HepG2 (cell line): ENCODE results near the gene RCBTB2. TPM values are rescaled to one million over a fixed set of nuclear protein-coding genes. Genes with fewer than 3 reads are reported as not detected.

Experiments used
- ATAC-seq: fragments of 200-7000 bp; cut with Tn5 transposase; 3 replicates; pipeline ENCODE4 v1.9.1; 2020; ENCODE audit warnings: mild to moderate bottlenecking, moderate library complexity
- BruUV-seq: library from RNA; stranded (reverse); fragments of 400-500 nt; replicated peaks from 2 replicates; lab custom pipeline; 2021; lab: Mats Ljungman, UMichigan
- CTCF ChIA-PET: fragments of 300-600 bp; formaldehyde crosslinking; extraction: SDS; loops from one replicate; lab custom pipeline; 2021; ENCODE audit warnings: low total read pairs, inconsistent platforms, low intra/inter-chr PET ratio; lab: Yijun Ruan, JAX
- POLR2A ChIA-PET: fragments of 350-600 bp; sonication (Branson Sonifier 250); formaldehyde crosslinking; loops from one replicate; lab custom pipeline; 2020; ENCODE audit warnings: antibody characterized with exemption, inconsistent platforms; lab: Yijun Ruan, JAX
- DNase-seq: peaks from one replicate; pipeline ENCODE4 v3.0.0-alpha.2; 2015; ENCODE audit warnings: low spot score
- FAIRE-seq: peaks from 3 replicates; lab custom pipeline; 2011; peaks lifted over from hg19 to GRCh38; lab: Jason Lieb, UNC
- H2AFZ ChIP-seq: one replicate; pipeline ENCODE4 v1.6.1; 2011; ENCODE audit warnings: low read length, inconsistent platforms
- H3K27ac ChIP-seq: fragments of 300-600 bp; 3 replicates; pipeline ENCODE4 v1.8.0; 2011; ENCODE audit warnings: mixed run types, mild to moderate bottlenecking, mixed read lengths, low read length, inconsistent platforms; ENCODE audit not compliant: insufficient read depth; ENCODE audit errors: extremely low read length
- H3K27me3 ChIP-seq, 2 experiments: fragments of 200-600 bp in 1 of 2; 2 replicates in 1 of 2; 3 replicates in 1 of 2; pipeline versions ENCODE4 v1.6.0 to v1.8.0; 2011; ENCODE audit warnings: low read length in 2 of 2, mild to moderate bottlenecking in 2 of 2, moderate library complexity in 2 of 2, inconsistent platforms in 1 of 2; ENCODE audit not compliant: insufficient read depth in 2 of 2, control insufficient read depth in 1 of 2
- H3K36me3 ChIP-seq, 2 experiments: fragments of 200-600 bp in 1 of 2; replicated peaks in 1 of 2; 2 replicates in 1 of 2; 3 replicates in 1 of 2; pipeline versions ENCODE4 v1.5.1 to v1.8.0; 2011; ENCODE audit warnings: low read length in 2 of 2, inconsistent platforms in 1 of 2; ENCODE audit not compliant: insufficient read depth in 2 of 2, control insufficient read depth in 1 of 2
- H3K4me1 ChIP-seq: 2 replicates; pipeline ENCODE4 v1.5.1; 2012; ENCODE audit warnings: low read length, inconsistent platforms; ENCODE audit not compliant: insufficient read depth
- H3K4me2 ChIP-seq: 2 replicates; pipeline ENCODE4 v1.6.0; 2011; ENCODE audit warnings: low read depth, low read length, inconsistent platforms
- H3K4me3 ChIP-seq, 3 experiments: fragments of 200-600 bp in 1 of 3; sonication (generic), shearing (Covaris generic) in 1 of 3; replicated peaks in 1 of 3; 2 replicates each; pipeline ENCODE4 v1.5.1; 2011 to 2016; ENCODE audit warnings: low read length in 3 of 3, inconsistent platforms in 2 of 3, low read depth in 2 of 3, mild to moderate bottlenecking in 2 of 3, control low read depth in 1 of 3, mixed read lengths in 1 of 3; ENCODE audit not compliant: insufficient read depth in 1 of 3
- H3K79me2 ChIP-seq: one replicate; pipeline ENCODE4 v1.6.1; 2011; ENCODE audit warnings: low read length, inconsistent platforms; ENCODE audit not compliant: insufficient read depth
- H3K9ac ChIP-seq: 2 replicates; pipeline ENCODE4 v1.6.0; 2011; ENCODE audit warnings: mild to moderate bottlenecking, low read depth, low read length, inconsistent platforms; ENCODE audit not compliant: insufficient read depth
- H3K9me3 ChIP-seq: 2 replicates; pipeline ENCODE4 v1.5.1; 2012; ENCODE audit warnings: mild to moderate bottlenecking, low read length
- H4K20me1 ChIP-seq: 2 replicates; pipeline ENCODE4 v1.6.0; 2011; ENCODE audit warnings: inconsistent platforms, mild to moderate bottlenecking, low read length, moderate library complexity; ENCODE audit not compliant: insufficient read depth
- MAFF ChIP-seq: IDR thresholded peaks from 2 replicates; pipeline ENCODE4 v1.6.1; 2011; ENCODE audit warnings: low read depth, low read length, improper control_type of control experiment
- MAFK ChIP-seq, 2 experiments: IDR thresholded peaks in 1 of 2; conservative IDR thresholded peaks in 1 of 2; 2 replicates each; pipeline ENCODE4 v1.6.1; 2011; ENCODE audit warnings: improper control_type of control experiment in 2 of 2, low read length in 2 of 2
- ONECUT2 ChIP-seq: sonication (generic); formaldehyde crosslinking; IDR thresholded peaks from 2 replicates; pipeline ENCODE4 v1.4.0; 2020; ENCODE audit warnings: missing genetic modification reagents
- PCBP2 ChIP-seq: fragments of 200-400 bp; formaldehyde crosslinking; optimal IDR thresholded peaks from 2 replicates; pipeline ENCODE3; 2018; ENCODE audit warnings: low read length, low read depth; ENCODE audit not compliant: poor library complexity, severe bottlenecking
- SMARCC2 ChIP-seq: fragments of 450-650 bp; IDR thresholded peaks from 2 replicates; pipeline ENCODE4 v1.6.1; 2017; ENCODE audit warnings: antibody characterized with exemption, mild to moderate bottlenecking
- SMARCE1 ChIP-seq: fragments of 450-650 bp; IDR thresholded peaks from 2 replicates; pipeline ENCODE4 v1.6.1; 2017; ENCODE audit warnings: borderline replicate concordance
- SOX5 ChIP-seq: IDR thresholded peaks from 2 replicates; pipeline ENCODE4 v1.6.1; 2016; ENCODE audit warnings: borderline replicate concordance
- TBL1XR1 ChIP-seq: fragments of 150-350 bp; IDR thresholded peaks from 2 replicates; pipeline ENCODE4 v1.6.1; 2014; ENCODE audit warnings: borderline replicate concordance, low read length; ENCODE audit not compliant: partially characterized antibody
- YEATS4 ChIP-seq: sonication (generic); formaldehyde crosslinking; IDR thresholded peaks from 2 replicates; pipeline ENCODE4 v1.4.0; 2020; ENCODE audit warnings: missing genetic modification reagents, borderline replicate concordance
- ZBTB1 ChIP-seq: sonication (generic); formaldehyde crosslinking; IDR thresholded peaks from 2 replicates; pipeline ENCODE4 v1.4.0; 2020; ENCODE audit warnings: missing genetic modification reagents, borderline replicate concordance
- ZNF713 ChIP-seq: sonication (generic); formaldehyde crosslinking; IDR thresholded peaks from 2 replicates; pipeline ENCODE4 v1.4.0; 2020; ENCODE audit warnings: mild to moderate bottlenecking, missing genetic modification reagents
- WGBS: methylation state at CpG from one replicate; pipeline ENCODE4 v1.1.6; 2017; ENCODE audit warnings: low lambda C conversion rate; 5-methylcytosine and 5-hydroxymethylcytosine counted together
- in situ Hi-C: cut with HindIII; loops from 2 replicates; pipeline ENCODE4 v1.10.0; 2017; ENCODE audit warnings: low pct_unique_long_range_greater_than_20kb; ENCODE audit not compliant: extremely low pct_ligation_motif_present
- intact Hi-C: fragments of 100-400 bp; cut with micrococcal nuclease; formaldehyde crosslinking; loops from one replicate; pipeline ENCODE4 v1.10.0; 2022; ENCODE audit not compliant: unreplicated experiment
- polyA plus RNA-seq, 8 experiments: library from polyadenylated mRNA; depleted of rRNA in 3 of 8; stranded (reverse) in 7 of 8; unstranded in 1 of 8; fragments of >200 nt; fragmentation: Illumina TruSeq in 4 of 8; extraction: Trizol in 4 of 8; gene quantifications; 2 replicates each; pipeline versions ENCODE4 v1.2.1 to v1.2.3, GENCODE V29; 2011 to 2016; ENCODE audit warnings: low read depth in 4 of 8, missing spikeins in 1 of 8, mixed read lengths in 1 of 8; ENCODE audit not compliant: insufficient read depth in 1 of 8
- total RNA-seq, 5 experiments: library from RNA; depleted of rRNA; stranded (reverse); fragments of >200 nt; fragmentation: Illumina TruSeq; extraction: Trizol; gene quantifications; 2 replicates each; pipeline ENCODE4 v1.2.3, GENCODE V29; 2016; ENCODE audit warnings: low read depth in 1 of 5
- TF ChIP-seq, protein P1 (sequence below): sonication (generic); formaldehyde crosslinking; IDR thresholded peaks from 2 replicates; pipeline ENCODE4 v1.5.0; 2020; ENCODE audit warnings: mild to moderate bottlenecking, missing genetic modification reagents

Gene RCBTB2
- total and polyA plus RNA-seq, 2 of the 13 experiments (the other 11 are each of a cell fraction or from before 2014, with no cell fraction given), result 1.9 to 2.7 TPM

DNA sequence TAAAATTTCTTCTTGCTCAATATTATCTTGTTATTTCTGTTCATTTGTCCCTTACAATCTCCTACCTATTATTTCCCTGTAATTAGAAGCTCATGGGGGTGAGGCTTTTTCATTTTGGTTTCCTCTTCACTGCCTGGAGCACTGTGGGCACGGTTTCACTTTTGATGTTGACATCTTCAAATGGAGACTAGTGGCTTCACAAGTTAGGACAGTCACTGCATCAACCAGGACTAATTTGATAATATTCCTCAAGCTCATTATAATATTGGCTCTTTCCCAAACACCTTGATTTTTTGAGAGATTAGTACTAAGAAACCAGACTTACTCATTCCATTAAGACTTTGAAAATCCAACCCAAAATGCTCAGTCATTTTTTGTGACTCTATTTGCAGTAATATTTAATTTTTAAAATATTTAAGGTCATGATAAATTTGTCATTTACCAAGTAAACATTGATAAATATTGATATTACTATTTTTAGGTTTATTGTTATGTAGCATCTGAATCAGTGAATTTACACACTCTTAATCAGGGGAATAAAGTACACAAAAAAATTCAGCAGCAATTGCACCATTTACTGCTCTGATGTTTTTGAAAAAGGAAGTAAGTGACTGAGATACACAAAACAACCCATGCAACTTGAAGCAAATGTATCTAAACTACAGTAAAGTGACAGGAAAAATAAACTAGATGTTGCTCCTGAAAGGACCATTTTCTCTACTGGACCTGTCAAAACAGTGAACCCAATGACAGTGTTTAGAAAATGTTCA lies 28.8 kb upstream of the RCBTB2 start:
- no peak for FAIRE-seq
- peaks cover 14% of the 10 kb centered on the region for H3K4me1 ChIP-seq
- H3K27me3 ChIP-seq, result no peaks in the 10 kb centered on the region; a peak in 1 of 5 replicates
- 0 out of 2 replicates have a peak overlapping the region, but pooled peaks have one; percentile 34 for H3K4me2 ChIP-seq
- no peak overlapping the region for H2AFZ ChIP-seq
- no peak for DNase-seq
- ChIA-PET CTCF (no interaction called here), POLR2A (no interaction called here)
- H3K79me2 ChIP-seq, result no peaks in the 10 kb centered on the region
- H3K4me3 ChIP-seq, result no peak overlapping the region
- no peaks in the 10 kb centered on the region for H3K9me3 ChIP-seq
- no peak for ATAC-seq
- in situ Hi-C loops, result no loop called here
- TF ChIP-seq SMARCE1, result no peak
- TF ChIP-seq YEATS4 (CRISPR knock-in tag), result no peak
- no peak for TF ChIP-seq ZBTB1
- H3K36me3 ChIP-seq, result no peaks in the 10 kb centered on the region
- no peak overlapping the region for H3K9ac ChIP-seq
- no TSS peak for BruUV-seq
- H4K20me1 ChIP-seq, result no peaks in the 10 kb centered on the region
- intact Hi-C loops, result no loop called here
- 4% methylated on average over 1 of the region's 1 CpG for WGBS
- no peak overlapping the region for H3K27ac ChIP-seq

DNA sequence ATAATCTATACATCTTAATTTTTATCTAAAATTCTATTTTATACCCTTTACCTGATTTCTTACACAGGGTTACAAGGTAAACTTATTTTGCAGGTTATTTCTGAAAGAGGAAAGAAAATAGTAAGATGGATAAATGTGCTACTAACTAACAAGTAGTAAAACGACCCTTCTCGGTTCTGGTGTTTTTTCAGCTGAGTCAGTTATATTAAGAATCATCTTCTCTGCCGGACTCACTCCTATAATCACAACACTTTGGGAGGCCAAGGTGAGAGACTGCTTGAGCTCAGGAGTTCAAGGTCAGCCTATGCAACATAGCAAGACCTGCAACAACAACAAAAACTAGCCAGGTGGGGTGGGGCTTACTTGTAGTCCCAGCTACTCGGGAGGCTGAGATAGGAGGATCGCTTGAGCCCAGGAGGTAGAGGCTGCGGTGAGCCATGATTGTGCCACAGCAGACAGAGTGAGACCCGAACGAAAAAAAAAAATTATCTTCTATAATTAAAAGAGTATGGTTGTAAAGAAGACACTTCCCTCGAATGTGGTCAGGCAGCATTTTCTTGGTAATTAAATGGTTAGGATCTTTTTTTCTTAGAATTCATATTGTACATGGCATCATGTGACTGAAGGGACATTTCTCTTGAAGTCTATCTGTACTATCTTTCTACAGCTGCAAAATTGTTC lies 27.9 kb upstream of the RCBTB2 start:
- intact Hi-C loops, result no loop called here
- no peaks in the 10 kb centered on the region for H3K9me3 ChIP-seq
- DNase-seq, result no peak
- no peak overlapping the region for H3K9ac ChIP-seq
- FAIRE-seq, result no peak
- ChIA-PET POLR2A (no interaction called here), CTCF (no interaction called here)
- 0 out of 2 replicates have a peak overlapping the region, but pooled peaks have one; percentile 34 for H3K4me2 ChIP-seq
- H3K27ac ChIP-seq, result no peak overlapping the region
- no peak for TF ChIP-seq TBL1XR1
- no peak for TF ChIP-seq SOX5 (CRISPR knock-in tag)
- no peak for TF ChIP-seq SMARCC2
- peak; percentile 65 for TF ChIP-seq MAFF
- no peak for TF ChIP-seq PCBP2
- no peak for TF ChIP-seq ONECUT2 (CRISPR knock-in tag)
- no peak for TF ChIP-seq ZNF713 (CRISPR knock-in tag)
- peak; percentile 72 to 78 for TF ChIP-seq MAFK (conservative IDR thresholded peaks at IDR 0.05 in 1 of 2, IDR thresholded peaks at IDR 0.05 in 1 of 2; ENCODE audit: low read length in 2 of 2)
- TF ChIP-seq, protein P1, sequence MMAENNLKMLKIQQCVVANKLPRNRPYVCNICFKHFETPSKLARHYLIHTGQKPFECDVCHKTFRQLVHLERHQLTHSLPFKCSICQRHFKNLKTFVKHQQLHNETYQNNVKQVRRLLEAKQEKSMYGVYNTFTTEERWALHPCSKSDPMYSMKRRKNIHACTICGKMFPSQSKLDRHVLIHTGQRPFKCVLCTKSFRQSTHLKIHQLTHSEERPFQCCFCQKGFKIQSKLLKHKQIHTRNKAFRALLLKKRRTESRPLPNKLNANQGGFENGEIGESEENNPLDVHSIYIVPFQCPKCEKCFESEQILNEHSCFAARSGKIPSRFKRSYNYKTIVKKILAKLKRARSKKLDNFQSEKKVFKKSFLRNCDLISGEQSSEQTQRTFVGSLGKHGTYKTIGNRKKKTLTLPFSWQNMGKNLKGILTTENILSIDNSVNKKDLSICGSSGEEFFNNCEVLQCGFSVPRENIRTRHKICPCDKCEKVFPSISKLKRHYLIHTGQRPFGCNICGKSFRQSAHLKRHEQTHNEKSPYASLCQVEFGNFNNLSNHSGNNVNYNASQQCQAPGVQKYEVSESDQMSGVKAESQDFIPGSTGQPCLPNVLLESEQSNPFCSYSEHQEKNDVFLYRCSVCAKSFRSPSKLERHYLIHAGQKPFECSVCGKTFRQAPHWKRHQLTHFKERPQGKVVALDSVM (CRISPR knock-in tag), result peak; percentile 76; the same call in 1 of the 2 replicates
- H3K4me3 ChIP-seq, result no peak overlapping the region
- no peaks in the 10 kb centered on the region for H3K79me2 ChIP-seq
- H3K4me1 ChIP-seq, result peaks cover 14% of the 10 kb centered on the region
- 54% methylated on average over 9 of the region's 9 CpGs for WGBS
- H3K27me3 ChIP-seq, result no peaks in the 10 kb centered on the region; a peak in 1 of 5 replicates
- no TSS peak for BruUV-seq
- no peaks in the 10 kb centered on the region for H3K36me3 ChIP-seq
- in situ Hi-C loops, result no loop called here
- H2AFZ ChIP-seq, result no peak overlapping the region
- H4K20me1 ChIP-seq, result no peaks in the 10 kb centered on the region
- no peak for ATAC-seq
